GM12878 (cell line): ENCODE measurements around the gene FAM89B. TPM values are rescaled to one million over a fixed set of nuclear protein-coding genes. Genes with fewer than 3 reads are reported as not detected.

ENCODE experiments used
- ATAC-seq: fragments of 200-7000 bp; cut with Tn5 transposase; 3 replicates; pipeline ENCODE4 v1.9.1; 2020; ENCODE audit warnings: mild to moderate bottlenecking, moderate library complexity
- BruUV-seq: library from RNA; stranded (reverse); fragments of 400-500 nt; replicated peaks from 2 replicates; lab custom pipeline; 2021; lab: Mats Ljungman, UMichigan
- CTCF ChIA-PET: fragments of 300-600 bp; sonication (Branson Sonifier 250); formaldehyde crosslinking; extraction: SDS; loops from one replicate; lab custom pipeline; 2021; ENCODE audit warnings: inconsistent platforms; lab: Yijun Ruan, JAX
- POLR2A ChIA-PET: fragments of 350-600 bp; formaldehyde crosslinking; extraction: SDS; loops from one replicate; lab custom pipeline; 2021; ENCODE audit warnings: inconsistent platforms; lab: Charles Lee
- RAD21 ChIA-PET: fragments of 300-600 bp; sonication (Branson Sonifier 250); formaldehyde crosslinking; loops from one replicate; lab custom pipeline; 2023; ENCODE audit warnings: antibody characterized with exemption; ENCODE audit not compliant: unreplicated experiment; lab: Charles Lee
- SMC1A ChIA-PET: fragments of 300-600 bp; sonication (Branson Sonifier 250); formaldehyde crosslinking; loops from one replicate; lab custom pipeline; 2023; ENCODE audit not compliant: unreplicated experiment, uncharacterized antibody; lab: Charles Lee
- DNase-seq: peaks from one replicate; pipeline ENCODE4 v3.0.0-alpha.2; 2011; ENCODE audit warnings: low read depth, low spot score
- FAIRE-seq: peaks from 3 replicates; lab custom pipeline; 2011; peaks lifted over from hg19 to GRCh38; lab: Jason Lieb, UNC
- H2AFZ ChIP-seq: 2 replicates; pipeline ENCODE4 v1.6.0; 2011; ENCODE audit warnings: low read depth, low read length, control low read depth; ENCODE audit not compliant: control insufficient read depth
- H3K27ac ChIP-seq: 2 replicates; pipeline ENCODE4 v1.5.1; 2011; ENCODE audit warnings: control low read depth; ENCODE audit not compliant: control insufficient read depth, insufficient read depth
- H3K27me3 ChIP-seq, 2 experiments: replicated peaks in 1 of 2; 2 replicates each; pipeline versions ENCODE4 v1.6.0 to v1.6.1; 2011; ENCODE audit warnings: low read length in 1 of 2; ENCODE audit not compliant: control insufficient read depth in 2 of 2, insufficient read depth in 2 of 2
- H3K36me3 ChIP-seq, 2 experiments: 2 replicates each; pipeline ENCODE4 v1.5.1; 2011; ENCODE audit warnings: low read length in 1 of 2; ENCODE audit not compliant: control insufficient read depth in 2 of 2, insufficient read depth in 2 of 2
- H3K4me1 ChIP-seq: 2 replicates; pipeline ENCODE4 v1.6.1; 2011; ENCODE audit warnings: mild to moderate bottlenecking, low read length, moderate library complexity, mixed read lengths; ENCODE audit not compliant: control insufficient read depth, insufficient read depth
- H3K4me2 ChIP-seq: 2 replicates; pipeline ENCODE4 v1.6.0; 2011; ENCODE audit warnings: control low read depth; ENCODE audit not compliant: control insufficient read depth, insufficient read depth
- H3K4me3 ChIP-seq: fragments of 200-600 bp; sonication (generic); 2 replicates; pipeline ENCODE4 v1.5.1; 2016
- H3K79me2 ChIP-seq: 2 replicates; pipeline ENCODE4 v1.6.0; 2011; ENCODE audit warnings: low read length; ENCODE audit not compliant: control insufficient read depth, insufficient read depth
- H3K9ac ChIP-seq: 2 replicates; pipeline ENCODE4 v1.8.0; 2011; ENCODE audit warnings: low read length, control low read depth, mixed read lengths; ENCODE audit not compliant: control insufficient read depth, insufficient read depth
- H3K9me3 ChIP-seq: replicated peaks from 3 replicates; pipeline ENCODE4 v1.5.1; 2011; ENCODE audit warnings: mild to moderate bottlenecking, low read length; ENCODE audit not compliant: control insufficient read depth, insufficient read depth
- H4K20me1 ChIP-seq: 2 replicates; pipeline ENCODE4 v1.6.0; 2011; ENCODE audit not compliant: control insufficient read depth, insufficient read depth
- BHLHE40 ChIP-seq, 2 experiments: fragments of 450-650 bp in 1 of 2; IDR thresholded peaks; 2 replicates each; pipeline ENCODE4 v1.6.1; 2011 to 2017; ENCODE audit warnings: low read depth in 2 of 2, borderline replicate concordance in 1 of 2, improper control_type of control experiment in 1 of 2, low read length in 1 of 2, mild to moderate bottlenecking in 1 of 2
- CHD2 ChIP-seq: IDR thresholded peaks from 2 replicates; pipeline ENCODE4 v1.6.1; 2011; ENCODE audit warnings: low read depth, low read length, improper control_type of control experiment, borderline replicate concordance
- CHD4 ChIP-seq: fragments of 200-600 bp; sonication (generic); IDR thresholded peaks from 2 replicates; pipeline ENCODE4 v1.6.1; 2016; ENCODE audit warnings: mild to moderate bottlenecking
- FOS ChIP-seq: IDR thresholded peaks from 3 replicates; pipeline ENCODE4 v1.6.1; 2011; ENCODE audit warnings: borderline replicate concordance; ENCODE audit not compliant: insufficient read length; ENCODE audit errors: extremely low read depth
- GABPA ChIP-seq: IDR thresholded peaks from 2 replicates; pipeline ENCODE4 v1.6.1; 2014; ENCODE audit warnings: antibody characterized with exemption, low read depth, mild to moderate bottlenecking, inconsistent platforms
- JUND ChIP-seq: IDR thresholded peaks from 2 replicates; pipeline ENCODE4 v1.6.1; 2012; ENCODE audit warnings: low read depth, mild to moderate bottlenecking, low read length, improper control_type of control experiment, moderate library complexity
- KAT2A ChIP-seq: conservative IDR thresholded peaks from 2 replicates; pipeline ENCODE4 v1.6.1; 2011; ENCODE audit warnings: low read depth, low read length; ENCODE audit not compliant: control insufficient read depth
- POLR2AphosphoS2 ChIP-seq: IDR thresholded peaks from 2 replicates; pipeline ENCODE4 v1.6.1; 2011; ENCODE audit warnings: low read depth, mild to moderate bottlenecking, low read length, improper control_type of control experiment, moderate library complexity
- RAD21 ChIP-seq: IDR thresholded peaks from 2 replicates; pipeline ENCODE4 v1.6.1; 2011; ENCODE audit warnings: mild to moderate bottlenecking, low read depth, low read length, moderate library complexity; ENCODE audit not compliant: insufficient read depth
- SMARCA5 ChIP-seq: fragments of 450-650 bp; IDR thresholded peaks from 2 replicates; pipeline ENCODE4 v1.6.1; 2017; ENCODE audit warnings: mild to moderate bottlenecking
- WGBS: methylation state at CpG from one replicate; pipeline ENCODE4 v1.1.6; 2016; ENCODE audit warnings: low lambda C conversion rate; ENCODE audit not compliant: insufficient replicate concordance, insufficient coverage; ENCODE audit errors: missing lambda C conversion rate; 5-methylcytosine and 5-hydroxymethylcytosine counted together
- in situ Hi-C: fragments of 300-500 bp; cut with MboI; formaldehyde crosslinking; loops from 9 replicates; pipeline ENCODE4 v1.14.3; 2018; ENCODE audit warnings: mixed read lengths
- intact Hi-C: fragments of 100-400 bp; cut with micrococcal nuclease; formaldehyde crosslinking; loops from one replicate; pipeline ENCODE4 v1.14.2; 2022; ENCODE audit not compliant: unreplicated experiment
- polyA plus RNA-seq, 11 experiments: library from polyadenylated mRNA; depleted of rRNA in 4 of 11; unstranded in 6 of 11; stranded (reverse) in 5 of 11; fragments of >200 nt; fragmentation: Nextera tagmentation in 4 of 11; fragmentation: Illumina TruSeq in 1 of 11; extraction: Ambion mirVana in 4 of 11; extraction: Trizol in 1 of 11; gene quantifications; 1 replicate in 1 of 11; 2 replicates in 10 of 11; pipeline versions ENCODE4 v1.2.1 to v1.2.3, GENCODE V29; 2011 to 2016; ENCODE audit warnings: inconsistent platforms in 2 of 11, missing spikeins in 2 of 11, low read depth in 1 of 11
- total RNA-seq, 4 experiments: library from RNA; depleted of rRNA in 3 of 4; stranded (reverse); fragments of >200 nt in 3 of 4; fragmentation: Illumina TruSeq in 1 of 4; extraction: Trizol in 1 of 4; gene quantifications; 2 replicates each; pipeline versions ENCODE4 v1.2.1 to v1.2.3, GENCODE V29; 2013 to 2021
- TF ChIP-seq, protein P1 (sequence below): fragments of 450-650 bp; formaldehyde crosslinking; IDR thresholded peaks from 2 replicates; pipeline ENCODE4 v1.4.0; 2020; ENCODE audit warnings: mild to moderate bottlenecking, moderate library complexity
- TF ChIP-seq, protein P2 (sequence below): fragments of 450-650 bp; IDR thresholded peaks from 2 replicates; pipeline ENCODE4 v1.6.1; 2017; ENCODE audit warnings: antibody characterized with exemption, mild to moderate bottlenecking, moderate library complexity

FAM89B gene
- total and polyA plus RNA-seq, 10 of the 15 experiments (the other 5 are each of a cell fraction or from before 2014, with no cell fraction given), result 0.34 to 36.7 (median 9.8) TPM

GRCh38 chr11:65580756-65581155 lies 8.4 kb downstream of the FAM89B start:
- DNase-seq (no peak), ATAC-seq (no peak)
- Histone ChIP-seq H3K27me3 (no peaks in the 10 kb centered on the region), H3K9me3 (no peaks in the 10 kb centered on the region), H3K36me3 (peaks cover 10 to 17% of the 10 kb centered on the region in 2 experiments; a peak in 3 of 4 replicates), H3K27ac (no peak overlapping the region)
- in situ Hi-C loops, result no loop called here
- ChIA-PET POLR2A (interaction anchor here (0.5 kb wide), 1 partner anchor 131 kb away, joined by 3 read pairs; no protein-coding TSS in a partner anchor), SMC1A (no interaction called here)
- no TSS peak for BruUV-seq
- TF ChIP-seq CHD2, result no peak
- no peak for TF ChIP-seq GABPA
- TF ChIP-seq CHD4, result no peak
- TF ChIP-seq POLR2AphosphoS2, result no peak
- TF ChIP-seq FOS, result no peak
- no peak for TF ChIP-seq SMARCA5
- TF ChIP-seq JUND, result no peak
- TF ChIP-seq, protein P1, sequence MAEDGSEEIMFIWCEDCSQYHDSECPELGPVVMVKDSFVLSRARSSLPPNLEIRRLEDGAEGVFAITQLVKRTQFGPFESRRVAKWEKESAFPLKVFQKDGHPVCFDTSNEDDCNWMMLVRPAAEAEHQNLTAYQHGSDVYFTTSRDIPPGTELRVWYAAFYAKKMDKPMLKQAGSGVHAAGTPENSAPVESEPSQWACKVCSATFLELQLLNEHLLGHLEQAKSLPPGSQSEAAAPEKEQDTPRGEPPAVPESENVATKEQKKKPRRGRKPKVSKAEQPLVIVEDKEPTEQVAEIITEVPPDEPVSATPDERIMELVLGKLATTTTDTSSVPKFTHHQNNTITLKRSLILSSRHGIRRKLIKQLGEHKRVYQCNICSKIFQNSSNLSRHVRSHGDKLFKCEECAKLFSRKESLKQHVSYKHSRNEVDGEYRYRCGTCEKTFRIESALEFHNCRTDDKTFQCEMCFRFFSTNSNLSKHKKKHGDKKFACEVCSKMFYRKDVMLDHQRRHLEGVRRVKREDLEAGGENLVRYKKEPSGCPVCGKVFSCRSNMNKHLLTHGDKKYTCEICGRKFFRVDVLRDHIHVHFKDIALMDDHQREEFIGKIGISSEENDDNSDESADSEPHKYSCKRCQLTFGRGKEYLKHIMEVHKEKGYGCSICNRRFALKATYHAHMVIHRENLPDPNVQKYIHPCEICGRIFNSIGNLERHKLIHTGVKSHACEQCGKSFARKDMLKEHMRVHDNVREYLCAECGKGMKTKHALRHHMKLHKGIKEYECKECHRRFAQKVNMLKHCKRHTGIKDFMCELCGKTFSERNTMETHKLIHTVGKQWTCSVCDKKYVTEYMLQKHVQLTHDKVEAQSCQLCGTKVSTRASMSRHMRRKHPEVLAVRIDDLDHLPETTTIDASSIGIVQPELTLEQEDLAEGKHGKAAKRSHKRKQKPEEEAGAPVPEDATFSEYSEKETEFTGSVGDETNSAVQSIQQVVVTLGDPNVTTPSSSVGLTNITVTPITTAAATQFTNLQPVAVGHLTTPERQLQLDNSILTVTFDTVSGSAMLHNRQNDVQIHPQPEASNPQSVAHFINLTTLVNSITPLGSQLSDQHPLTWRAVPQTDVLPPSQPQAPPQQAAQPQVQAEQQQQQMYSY (CRISPR knock-in tag), result no peak
- no peak for TF ChIP-seq RAD21
- TF ChIP-seq BHLHE40 (IDR thresholded peaks at IDR 0.05; ENCODE audit: borderline replicate concordance in 1 of 2, low read depth in 2 of 2, low read length in 1 of 2), result no peak
- TF ChIP-seq, protein P2, sequence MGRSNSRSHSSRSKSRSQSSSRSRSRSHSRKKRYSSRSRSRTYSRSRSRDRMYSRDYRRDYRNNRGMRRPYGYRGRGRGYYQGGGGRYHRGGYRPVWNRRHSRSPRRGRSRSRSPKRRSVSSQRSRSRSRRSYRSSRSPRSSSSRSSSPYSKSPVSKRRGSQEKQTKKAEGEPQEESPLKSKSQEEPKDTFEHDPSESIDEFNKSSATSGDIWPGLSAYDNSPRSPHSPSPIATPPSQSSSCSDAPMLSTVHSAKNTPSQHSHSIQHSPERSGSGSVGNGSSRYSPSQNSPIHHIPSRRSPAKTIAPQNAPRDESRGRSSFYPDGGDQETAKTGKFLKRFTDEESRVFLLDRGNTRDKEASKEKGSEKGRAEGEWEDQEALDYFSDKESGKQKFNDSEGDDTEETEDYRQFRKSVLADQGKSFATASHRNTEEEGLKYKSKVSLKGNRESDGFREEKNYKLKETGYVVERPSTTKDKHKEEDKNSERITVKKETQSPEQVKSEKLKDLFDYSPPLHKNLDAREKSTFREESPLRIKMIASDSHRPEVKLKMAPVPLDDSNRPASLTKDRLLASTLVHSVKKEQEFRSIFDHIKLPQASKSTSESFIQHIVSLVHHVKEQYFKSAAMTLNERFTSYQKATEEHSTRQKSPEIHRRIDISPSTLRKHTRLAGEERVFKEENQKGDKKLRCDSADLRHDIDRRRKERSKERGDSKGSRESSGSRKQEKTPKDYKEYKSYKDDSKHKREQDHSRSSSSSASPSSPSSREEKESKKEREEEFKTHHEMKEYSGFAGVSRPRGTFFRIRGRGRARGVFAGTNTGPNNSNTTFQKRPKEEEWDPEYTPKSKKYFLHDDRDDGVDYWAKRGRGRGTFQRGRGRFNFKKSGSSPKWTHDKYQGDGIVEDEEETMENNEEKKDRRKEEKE, result no peak
- no peak for TF ChIP-seq KAT2A
- TF ChIP-seq, all 136 proteins: peak for 0
- Histone ChIP-seq H3K4me3 (no peak overlapping the region), H3K4me1 (peaks cover 18% of the 10 kb centered on the region), H3K9ac (no peak overlapping the region), H4K20me1 (no peaks in the 10 kb centered on the region; the same call in 1 of the 2 replicates), H3K4me2 (no peak overlapping the region), H3K79me2 (peaks cover 33% of the 10 kb centered on the region), H2AFZ (no peak overlapping the region)
- 97% methylated on average over 8 of the region's 8 CpGs for WGBS
- intact Hi-C loops, result no loop called here
- ChIA-PET CTCF (no interaction called here), RAD21 (no interaction called here)
- no peak for FAIRE-seq
